ENCODE measurements around the gene SPATC1L.
"Not testable (repeated sequence)": the region's sequence is repeated elsewhere in the genome, so short reads cannot be mapped to it uniquely, and the experiment has no call there.

Gene SPATC1L

GRCh38 chr21:46183910-46184624 lies at the start of gene SPATC1L:
Gene SPATC1L (minus strand): TSS chr21:46184459. CDS start chr21:46182816, 1,643 bp downstream.
- DNase-seq = peak; percentile 45

GRCh38 chr21:46229923-46230260 lies 45.6 kb upstream of the SPATC1L start:
- no peak for DNase-seq

GRCh38 chr21:46229133-46229922 lies 45.1 kb upstream of the SPATC1L start:
- DNase-seq = peak; percentile 74

- DNase-seq = peak; percentile 97
Observed at GRCh38 chr21:46228345-46229051, 44.2 kb upstream of the SPATC1L start, which contains the start of gene LSS. Gene LSS (minus strand): TSS chr21:46228774. CDS start chr21:46228745, 29 bp downstream.

- DNase-seq = no peak
Observed at GRCh38 chr21:46227811-46228344, 43.6 kb upstream of the SPATC1L start.

GRCh38 chr21:46226920-46227599 lies 42.8 kb upstream of the SPATC1L start:
- no peak for DNase-seq

GRCh38 chr21:46226146-46226545 lies 41.9 kb upstream of the SPATC1L start:
- DNase-seq = no peak

- not testable (repeated sequence) for DNase-seq
Observed at GRCh38 chr21:46223661-46224060, 39.4 kb upstream of the SPATC1L start.

- DNase-seq = no peak
Observed at GRCh38 chr21:46223217-46223616, 39.0 kb upstream of the SPATC1L start.

GRCh38 chr21:46222436-46223116 lies 38.3 kb upstream of the SPATC1L start:
- DNase-seq = no peak

- DNase-seq = no peak
Observed at GRCh38 chr21:46221664-46222435, 37.6 kb upstream of the SPATC1L start.

GRCh38 chr21:46220847-46221246 lies 36.6 kb upstream of the SPATC1L start:
- DNase-seq = no peak

GRCh38 chr21:46220275-46220810 lies 36.1 kb upstream of the SPATC1L start:
- no peak for DNase-seq

- peak; percentile 29 for DNase-seq
Observed at GRCh38 chr21:46219591-46220239, 35.5 kb upstream of the SPATC1L start.

- no peak for DNase-seq
Observed at GRCh38 chr21:46218906-46219590, 34.8 kb upstream of the SPATC1L start.

- DNase-seq = no peak
Observed at GRCh38 chr21:46217511-46218196, 33.4 kb upstream of the SPATC1L start.

- no peak for DNase-seq
Observed at GRCh38 chr21:46216132-46216747, 32.0 kb upstream of the SPATC1L start.

GRCh38 chr21:46215436-46216131 lies 31.3 kb upstream of the SPATC1L start:
- DNase-seq = no peak

Data from NCI-H1092 treated with DMSO at 0.1 percent for 48 hours (cell line).